K562 (cell line): Measurements from ENCODE around the gene PACRG.

Experiments used
- CBFB ChIP-seq: sonication (generic); formaldehyde crosslinking; IDR thresholded peaks from 2 replicates; pipeline ENCODE4 v1.4.0; 2020; ENCODE audit warnings: mild to moderate bottlenecking, missing genetic modification reagents
- CBX8 ChIP-seq: fragments of 200-600 bp; sonication (generic); IDR thresholded peaks from 2 replicates; pipeline ENCODE4 v1.6.1; 2012; ENCODE audit warnings: borderline replicate concordance, mixed run types, low read depth, mild to moderate bottlenecking, moderate library complexity, mixed read lengths, low read length, control low read depth, inconsistent platforms; ENCODE audit not compliant: poor library complexity, severe bottlenecking; ENCODE audit errors: extremely low read depth
- RFX1 ChIP-seq: fragments of 450-650 bp; IDR thresholded peaks from 2 replicates; pipeline ENCODE4 v1.6.1; 2016; ENCODE audit warnings: mild to moderate bottlenecking, moderate library complexity
- ZZZ3 ChIP-seq: fragments of 450-650 bp; IDR thresholded peaks from 2 replicates; pipeline ENCODE4 v1.6.1; 2016; ENCODE audit warnings: antibody characterized with exemption, mild to moderate bottlenecking, moderate library complexity
- TF ChIP-seq, protein P1 (sequence below), 3 experiments: IDR thresholded peaks in 2 of 3; conservative IDR thresholded peaks in 1 of 3; 2 replicates each; pipeline ENCODE4 v1.5.1; 2011 to 2012; ENCODE audit warnings: low read length in 3 of 3, mild to moderate bottlenecking in 3 of 3, control low read depth in 2 of 3, improper control_type of control experiment in 1 of 3, inconsistent platforms in 1 of 3, low read depth in 1 of 3, mixed read lengths in 1 of 3, moderate library complexity in 1 of 3; ENCODE audit not compliant: insufficient read depth in 2 of 3

DNA sequence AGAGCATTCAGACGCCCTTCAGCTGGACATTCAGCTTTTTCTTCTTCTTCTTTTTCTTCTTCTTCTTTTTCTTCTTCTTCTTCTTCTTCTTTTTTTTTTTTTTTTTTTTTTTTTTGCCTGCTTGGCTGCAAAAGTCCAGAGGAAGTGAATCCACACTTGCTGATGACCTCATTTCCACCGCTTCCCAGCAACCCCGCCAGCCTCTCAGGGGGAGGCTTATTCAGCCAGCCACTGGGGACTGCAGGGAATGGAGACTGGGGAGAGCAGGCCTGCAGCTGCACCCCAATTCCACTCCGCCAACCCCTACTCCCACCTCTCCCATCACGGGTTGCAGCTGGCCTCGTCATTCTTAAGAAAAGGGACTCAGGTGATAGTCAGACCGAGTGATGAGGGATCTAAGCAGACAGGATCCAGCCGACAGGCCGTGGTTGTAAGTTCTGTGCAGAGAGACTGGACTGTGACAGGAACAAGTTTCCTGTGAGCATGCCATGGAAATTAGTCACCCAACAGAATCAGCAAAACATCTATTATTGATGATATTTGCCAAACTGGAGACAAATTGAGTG, 627.7 kb downstream of the PACRG start:
- TF ChIP-seq CBX8 (no peak), RFX1 (no peak), CBFB (no peak), ZZZ3 (no peak)
- TF ChIP-seq, protein P1, sequence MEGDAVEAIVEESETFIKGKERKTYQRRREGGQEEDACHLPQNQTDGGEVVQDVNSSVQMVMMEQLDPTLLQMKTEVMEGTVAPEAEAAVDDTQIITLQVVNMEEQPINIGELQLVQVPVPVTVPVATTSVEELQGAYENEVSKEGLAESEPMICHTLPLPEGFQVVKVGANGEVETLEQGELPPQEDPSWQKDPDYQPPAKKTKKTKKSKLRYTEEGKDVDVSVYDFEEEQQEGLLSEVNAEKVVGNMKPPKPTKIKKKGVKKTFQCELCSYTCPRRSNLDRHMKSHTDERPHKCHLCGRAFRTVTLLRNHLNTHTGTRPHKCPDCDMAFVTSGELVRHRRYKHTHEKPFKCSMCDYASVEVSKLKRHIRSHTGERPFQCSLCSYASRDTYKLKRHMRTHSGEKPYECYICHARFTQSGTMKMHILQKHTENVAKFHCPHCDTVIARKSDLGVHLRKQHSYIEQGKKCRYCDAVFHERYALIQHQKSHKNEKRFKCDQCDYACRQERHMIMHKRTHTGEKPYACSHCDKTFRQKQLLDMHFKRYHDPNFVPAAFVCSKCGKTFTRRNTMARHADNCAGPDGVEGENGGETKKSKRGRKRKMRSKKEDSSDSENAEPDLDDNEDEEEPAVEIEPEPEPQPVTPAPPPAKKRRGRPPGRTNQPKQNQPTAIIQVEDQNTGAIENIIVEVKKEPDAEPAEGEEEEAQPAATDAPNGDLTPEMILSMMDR (IDR thresholded peaks at IDR 0.05 in 2 of 3, conservative IDR thresholded peaks at IDR 0.05 in 1 of 3; ENCODE audit: insufficient read depth in 2 of 3, low read depth in 1 of 3, low read length in 3 of 3): no peak
